Amniotic epithelial cell (primary cell): ENCODE results near the gene PRR32.
"Not testable (repeated sequence)": the region's sequence is repeated elsewhere in the genome, so short reads cannot be mapped to it uniquely, and the experiment has no call there.

Experiments
- DNase-seq: peaks from one replicate; pipeline ENCODE4 v3.0.0-alpha.2; 2010; ENCODE audit warnings: low read depth

Gene PRR32, protein sequence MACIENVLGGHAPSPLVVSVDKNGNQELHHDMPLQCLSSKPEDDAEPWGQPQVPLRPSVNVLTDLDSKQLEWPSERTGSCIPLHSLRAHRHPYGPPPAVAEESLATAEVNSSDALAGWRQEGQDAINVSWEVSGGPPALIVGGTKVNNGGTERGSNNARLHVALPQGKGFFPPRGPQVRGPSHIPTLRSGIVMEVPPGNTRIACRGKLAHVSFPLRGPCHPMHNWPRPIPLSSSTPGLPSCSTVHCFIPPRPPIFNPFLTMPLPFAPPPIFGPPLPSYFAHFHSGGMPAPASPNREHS

DNA sequence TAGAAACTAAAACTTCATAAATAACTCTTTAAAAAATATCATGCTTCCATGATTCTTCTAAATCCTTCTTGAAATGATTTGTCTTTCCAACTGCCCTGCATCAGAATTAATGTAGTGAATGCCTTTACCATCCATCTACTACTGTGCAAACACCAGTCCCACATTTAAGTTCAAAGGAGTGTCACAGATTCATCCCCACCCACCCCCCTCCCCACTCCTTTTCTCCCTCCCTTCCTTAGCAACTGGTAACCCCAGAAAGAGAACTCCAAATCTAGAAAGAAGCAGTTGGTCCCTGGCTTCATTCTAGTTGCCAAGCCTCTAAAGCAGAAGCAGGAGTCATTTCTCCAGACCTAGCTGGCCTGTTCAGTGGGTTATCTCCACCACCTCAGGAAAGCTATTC is at the start of gene PRR32:
Gene PRR32 (plus strand): TSS at position 301 of the 400 bp plus-strand sequence. CDS start 115 bp downstream, outside the sequence.
- no peak for DNase-seq

DNA sequence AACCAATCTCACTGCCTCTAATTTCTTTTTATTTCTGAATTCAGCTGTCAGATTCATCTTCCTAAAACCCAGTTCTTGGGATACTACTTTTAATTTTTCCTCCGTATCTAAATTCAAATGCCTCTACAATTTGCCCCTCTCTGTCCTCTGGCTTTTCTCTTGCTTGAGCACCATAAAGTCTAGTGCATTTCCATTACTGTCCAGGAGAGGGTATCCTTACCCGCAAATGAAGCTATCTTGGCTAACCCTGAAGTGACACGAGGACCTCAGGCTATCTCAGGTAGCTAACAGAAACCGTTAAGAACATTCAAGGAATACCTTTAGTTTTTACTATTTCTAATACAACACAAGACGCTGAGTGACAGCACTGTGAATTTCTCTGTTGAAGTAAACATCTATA is 49.4 kb upstream of the PRR32 start:
- no peak for DNase-seq

DNA sequence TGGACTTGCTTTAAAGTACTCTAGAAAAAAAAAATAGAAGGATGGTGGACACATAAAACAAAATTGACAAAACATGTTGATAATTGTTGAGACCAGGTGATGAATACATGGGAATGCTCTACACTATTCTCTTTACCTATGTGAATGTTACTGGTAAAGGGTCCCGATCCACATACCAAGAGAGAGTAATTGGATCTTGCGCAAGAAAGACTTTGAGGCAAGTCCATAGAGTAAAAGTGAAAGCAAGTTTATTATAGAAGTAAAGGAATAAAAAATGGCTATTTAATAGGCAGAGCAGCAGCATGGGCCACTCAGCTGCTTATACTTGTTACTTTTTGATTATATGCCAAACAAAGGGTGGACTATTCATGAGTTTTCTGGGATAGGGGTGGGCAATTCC is 34.0 kb upstream of the PRR32 start:
- no peak for DNase-seq

DNA sequence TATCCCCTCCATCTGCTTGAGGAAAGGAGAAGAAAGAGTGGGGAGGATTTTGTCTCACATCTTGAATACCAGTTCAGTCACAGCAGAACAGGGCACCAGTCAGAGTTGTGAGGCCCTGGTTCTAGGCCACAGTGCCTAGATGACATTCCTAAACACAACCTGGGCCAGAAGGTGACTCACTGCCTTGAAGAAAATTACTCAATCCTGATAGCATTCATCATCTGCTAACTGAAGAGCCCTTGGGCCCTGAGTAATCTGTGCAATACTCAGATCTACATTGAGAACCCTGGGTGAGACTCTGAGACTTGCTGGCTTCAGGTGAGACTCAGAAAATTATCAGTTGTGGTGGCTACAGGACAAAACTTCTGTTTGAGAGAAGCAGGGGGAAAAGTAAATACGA is 20.5 kb upstream of the PRR32 start:
- DNase-seq = no peak

DNA sequence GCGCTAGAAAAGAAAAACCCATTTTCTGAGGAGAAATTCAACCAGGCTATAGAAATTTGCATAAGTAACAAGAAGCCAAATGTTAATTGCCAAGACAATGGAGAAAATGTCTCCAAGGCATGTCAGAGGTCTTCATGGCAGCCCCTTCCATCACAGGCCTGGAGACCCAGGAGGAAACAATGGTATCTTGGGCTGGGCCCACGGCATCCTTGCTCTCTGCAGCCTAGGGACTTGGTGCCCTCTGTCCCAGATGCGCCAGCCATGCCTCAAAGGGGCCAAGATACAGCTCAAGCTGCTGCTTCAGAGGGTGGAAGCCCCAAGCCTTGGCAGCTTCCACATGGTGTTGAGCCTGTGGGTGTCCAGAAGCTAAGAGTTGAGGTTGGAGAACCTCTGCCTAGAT is 12.7 kb upstream of the PRR32 start:
- not testable (repeated sequence) for DNase-seq

DNA sequence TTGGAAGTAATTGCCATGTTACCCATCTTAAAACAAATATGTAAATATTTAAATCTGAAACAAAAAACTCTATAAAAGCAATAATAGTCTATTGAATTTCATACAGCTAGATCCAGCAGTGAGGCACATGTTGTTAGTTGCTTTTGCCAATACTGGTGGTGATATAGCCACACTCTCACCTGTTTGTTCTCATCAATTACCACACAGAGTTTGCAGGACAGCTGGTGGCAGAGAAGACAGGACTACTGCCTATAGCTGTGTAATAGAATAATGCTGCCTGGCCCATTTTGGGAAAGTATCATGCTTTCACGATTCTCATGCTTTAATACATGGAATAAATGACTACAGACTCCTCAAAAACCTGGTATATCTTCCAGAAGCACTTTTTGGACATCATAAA is 3.7 kb upstream of the PRR32 start:
- DNase-seq = no peak

DNA sequence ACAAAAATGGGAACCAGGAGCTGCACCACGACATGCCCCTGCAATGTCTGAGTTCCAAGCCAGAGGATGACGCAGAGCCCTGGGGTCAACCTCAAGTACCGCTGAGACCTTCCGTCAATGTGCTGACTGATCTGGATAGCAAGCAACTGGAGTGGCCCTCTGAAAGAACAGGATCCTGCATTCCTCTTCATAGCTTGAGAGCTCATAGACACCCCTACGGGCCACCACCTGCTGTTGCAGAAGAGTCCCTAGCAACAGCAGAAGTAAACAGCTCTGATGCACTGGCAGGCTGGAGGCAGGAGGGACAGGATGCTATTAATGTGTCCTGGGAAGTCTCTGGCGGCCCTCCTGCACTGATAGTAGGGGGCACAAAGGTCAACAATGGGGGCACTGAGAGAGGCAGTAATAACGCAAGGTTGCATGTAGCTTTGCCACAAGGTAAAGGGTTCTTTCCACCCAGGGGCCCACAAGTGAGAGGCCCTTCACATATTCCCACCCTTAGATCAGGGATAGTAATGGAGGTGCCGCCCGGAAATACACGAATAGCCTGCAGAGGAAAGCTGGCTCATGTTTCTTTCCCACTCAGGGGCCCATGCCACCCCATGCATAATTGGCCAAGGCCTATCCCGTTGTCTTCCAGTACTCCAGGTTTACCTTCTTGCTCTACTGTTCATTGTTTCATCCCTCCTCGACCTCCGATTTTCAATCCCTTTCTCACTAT is 1.3 kb downstream of the PRR32 start:
- DNase-seq = no peak

DNA sequence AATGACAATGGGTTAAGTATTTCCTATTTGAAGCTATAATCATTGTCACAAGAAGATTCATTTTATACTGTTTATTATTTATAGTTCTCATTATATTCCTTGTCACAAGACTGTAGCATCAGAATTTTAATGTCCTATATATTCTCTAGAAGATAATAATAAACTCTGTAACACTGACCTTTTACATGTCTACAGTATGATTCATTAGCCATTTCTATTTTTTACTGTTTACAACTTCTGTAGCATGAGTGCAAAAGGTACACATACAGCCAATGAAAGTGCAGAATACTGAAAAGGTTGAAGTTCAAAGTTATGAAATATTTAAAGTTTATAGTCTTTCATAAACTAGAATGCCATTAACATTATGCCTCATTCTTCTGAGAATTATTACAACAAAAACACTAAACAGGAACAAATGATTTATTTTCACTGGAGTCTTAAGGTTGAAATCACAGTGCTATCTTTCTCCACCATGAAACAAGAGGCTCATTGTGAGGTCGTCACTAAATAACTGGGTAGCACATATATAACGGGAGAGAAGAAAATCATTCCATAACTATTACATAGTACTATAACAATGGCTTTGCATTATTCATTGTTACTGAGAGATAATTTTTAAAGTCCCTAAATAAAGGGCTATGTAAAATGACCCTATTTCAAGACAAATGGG is 4.9 kb downstream of the PRR32 start:
- DNase-seq = no peak

DNA sequence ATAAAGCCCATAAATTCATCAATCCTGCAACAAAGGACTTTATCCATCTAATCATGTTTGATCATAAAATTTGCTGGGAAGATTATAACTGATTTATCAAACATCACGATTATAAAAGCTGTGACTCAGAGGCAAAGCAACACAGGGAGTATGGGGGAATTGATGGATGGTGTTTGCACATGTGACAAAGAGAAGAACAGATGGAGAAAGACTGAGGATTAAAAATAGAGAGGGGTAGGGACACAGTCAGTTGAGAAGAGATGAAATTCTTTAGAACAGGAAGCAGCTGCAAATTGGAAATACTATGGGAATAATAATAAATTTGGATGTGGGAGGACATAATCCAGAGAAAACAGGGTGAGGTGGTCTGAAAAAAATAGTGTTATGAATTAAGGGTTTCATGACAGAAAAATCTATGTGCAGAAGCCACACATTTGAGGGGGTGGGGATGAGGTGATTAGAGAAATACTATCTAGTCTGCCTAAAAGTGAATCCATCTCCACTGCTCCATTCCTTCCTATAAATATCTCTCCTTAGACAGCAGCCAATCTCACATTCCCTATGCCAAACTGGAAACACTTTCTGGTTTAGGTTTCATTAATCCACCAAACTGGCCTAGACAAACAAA is 6.2 kb downstream of the PRR32 start:
- DNase-seq = no peak

DNA sequence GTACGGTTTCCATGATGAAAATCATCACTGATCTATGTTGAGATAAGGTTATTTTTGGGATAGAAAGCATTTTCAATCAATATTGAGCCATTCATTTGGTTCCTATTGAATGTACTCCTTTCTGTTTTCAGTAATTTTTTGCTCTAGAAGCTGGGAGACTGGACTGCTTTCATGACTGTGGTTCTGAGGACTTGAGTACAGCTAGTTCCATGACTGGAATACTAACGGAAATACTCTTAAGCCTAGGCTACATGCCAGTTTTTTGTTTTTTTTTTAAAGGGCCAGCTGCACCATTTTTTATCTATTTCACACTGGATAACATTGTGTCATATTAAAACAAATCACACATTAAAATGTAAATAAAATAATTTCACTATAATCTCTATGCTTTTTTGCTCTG is 16.7 kb downstream of the PRR32 start:
- DNase-seq = no peak

DNA sequence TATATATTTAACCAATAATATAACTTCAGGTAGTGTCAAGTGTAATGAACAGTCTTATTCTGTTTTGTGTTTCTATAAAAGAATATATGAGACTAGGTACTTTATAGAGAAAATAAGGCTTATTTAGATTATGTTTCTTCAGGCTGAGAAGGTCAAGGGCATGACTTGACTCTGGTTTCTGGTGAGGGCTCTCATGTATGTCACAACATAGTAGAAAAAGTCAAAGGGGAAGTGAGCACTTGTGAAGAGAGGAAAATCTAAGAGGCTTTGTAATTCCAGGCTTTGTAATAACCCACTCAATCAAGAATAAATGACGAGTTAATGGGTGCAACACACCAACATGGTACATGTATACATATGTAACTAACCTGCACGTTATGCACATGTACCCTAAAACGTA is 27.6 kb downstream of the PRR32 start:
- no peak for DNase-seq

DNA sequence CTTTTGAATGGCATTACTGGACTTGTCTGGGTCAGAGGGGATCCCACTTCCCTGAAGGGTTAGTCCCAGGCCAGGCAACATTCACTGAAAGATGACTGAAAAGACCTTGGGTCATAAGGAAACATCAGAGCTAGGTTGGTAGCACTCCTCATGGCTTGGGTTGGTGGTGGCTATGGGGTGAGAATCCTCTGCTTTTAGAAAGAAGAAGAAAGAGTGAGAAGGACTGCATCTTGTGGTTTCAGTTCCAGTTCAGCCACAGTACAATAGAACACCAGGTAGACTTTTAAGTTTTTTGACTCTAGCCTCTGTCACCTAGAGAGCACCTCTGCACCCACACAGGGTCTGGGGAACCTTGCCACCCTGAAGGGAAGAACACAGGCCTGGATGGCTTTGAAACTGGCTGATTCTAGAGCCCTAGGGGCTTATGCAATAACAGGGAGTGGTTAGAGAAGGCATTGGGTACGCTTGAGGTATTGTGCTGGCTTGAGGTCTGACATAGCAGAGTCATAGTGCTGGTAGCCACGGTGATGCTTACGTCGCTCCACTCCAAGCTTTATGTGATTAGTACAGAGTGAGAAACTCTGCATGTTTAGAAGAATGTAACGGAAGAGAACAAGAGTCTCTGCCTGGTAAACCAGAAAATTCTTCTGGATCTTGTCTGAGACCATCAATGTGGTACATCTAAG is 36.5 kb downstream of the PRR32 start:
- no peak for DNase-seq
